Measurements from ENCODE around the gene MAPK4. TPM values are rescaled to one million over a fixed set of nuclear protein-coding genes. Genes with fewer than 3 reads are reported as not detected.
A peak's percentile ranks its signal among the peaks of the same experiment; 100 is the strongest.
"Not testable (repeated sequence)": the region's sequence is repeated elsewhere in the genome, so short reads cannot be mapped to it uniquely, and the experiment has no call there.

The MAPK4 gene
- total RNA-seq, 1 donor from 2014 or later: 30.3 TPM

GRCh38 chr18:50578030-50578429 is 18.1 kb downstream of the MAPK4 start:
- DNase-seq: no peak

- DNase-seq: no peak
Measured at GRCh38 chr18:50578651-50579050, 18.8 kb downstream of the MAPK4 start.

- DNase-seq: no peak
Measured at GRCh38 chr18:50579061-50579774, 19.3 kb downstream of the MAPK4 start.

- DNase-seq: no peak
Measured at GRCh38 chr18:50581517-50581916, 21.6 kb downstream of the MAPK4 start.

GRCh38 chr18:50582500-50582899 is 22.6 kb downstream of the MAPK4 start:
- DNase-seq: no peak

GRCh38 chr18:50586710-50587109 is 26.8 kb downstream of the MAPK4 start:
- DNase-seq: no peak

GRCh38 chr18:50590593-50590992 is 30.7 kb downstream of the MAPK4 start:
- DNase-seq: no peak

- no peak for DNase-seq
Measured at GRCh38 chr18:50594012-50594411, 34.1 kb downstream of the MAPK4 start.

- no peak for DNase-seq
Measured at GRCh38 chr18:50594942-50595341, 35.1 kb downstream of the MAPK4 start.

- no peak for DNase-seq
Measured at GRCh38 chr18:50602466-50602865, 42.6 kb downstream of the MAPK4 start.

GRCh38 chr18:50606609-50607008 is 46.7 kb downstream of the MAPK4 start:
- no peak for DNase-seq

- DNase-seq: no peak
Measured at GRCh38 chr18:50607378-50607926, 47.6 kb downstream of the MAPK4 start.

- DNase-seq: not testable (repeated sequence)
Measured at GRCh38 chr18:50609171-50609570, 49.3 kb downstream of the MAPK4 start.

- no peak for DNase-seq
Measured at GRCh38 chr18:50610349-50610748, 50.5 kb downstream of the MAPK4 start.

- no peak for DNase-seq
Measured at GRCh38 chr18:50611529-50611941, 51.6 kb downstream of the MAPK4 start.

- peak; percentile 21 for DNase-seq
Measured at GRCh38 chr18:50614838-50615237, 55.0 kb downstream of the MAPK4 start.

GRCh38 chr18:50616484-50617048 is 56.7 kb downstream of the MAPK4 start:
- DNase-seq: no peak

- DNase-seq: no peak
Measured at GRCh38 chr18:50619861-50620275, 60.0 kb downstream of the MAPK4 start.

- DNase-seq: no peak
Measured at GRCh38 chr18:50620319-50620718, 60.4 kb downstream of the MAPK4 start.

- no peak for DNase-seq
Measured at GRCh38 chr18:50621366-50621765, 61.5 kb downstream of the MAPK4 start.

- DNase-seq: no peak
Measured at GRCh38 chr18:50622320-50622719, 62.4 kb downstream of the MAPK4 start.

- DNase-seq: no peak
Measured at GRCh38 chr18:50622865-50623393, 63.0 kb downstream of the MAPK4 start.

- no peak for DNase-seq
Measured at GRCh38 chr18:50623694-50624352, 63.9 kb downstream of the MAPK4 start.

All from occipital lobe (tissue), 2 donors.